ENCODE results near the gene COPRS.

GRCh38 chr17:31811101-31811500 lies 47.9 kb downstream of the COPRS start:
- TF ChIP-seq POLR2AphosphoS5 (IDR thresholded peaks at IDR 0.05; ENCODE audit: low read depth, low read length) (no peak), POLR2A (IDR thresholded peaks at IDR 0.05; ENCODE audit: low read depth, low read length) (no peak), TAF1 (IDR thresholded peaks at IDR 0.05; ENCODE audit: borderline replicate concordance, low read depth, low read length) (no peak)

All from GM12892 (cell line).